GM18502 (cell line): ENCODE results near the gene STIMATE.

Experiments used
- ATAC-seq: cut with Tn5 transposase; IDR thresholded peaks from one replicate; pipeline ENCODE4 v1.9.1; 2021; ENCODE audit warnings: mild to moderate bottlenecking; ENCODE audit not compliant: unreplicated experiment, poor library complexity

The STIMATE gene

GRCh38 chr3:52872245-52872644 lies 25.1 kb downstream of the STIMATE start:
- ATAC-seq: no peak

- ATAC-seq: no peak
Measured at GRCh38 chr3:52871761-52872160, 25.6 kb downstream of the STIMATE start.

DNA sequence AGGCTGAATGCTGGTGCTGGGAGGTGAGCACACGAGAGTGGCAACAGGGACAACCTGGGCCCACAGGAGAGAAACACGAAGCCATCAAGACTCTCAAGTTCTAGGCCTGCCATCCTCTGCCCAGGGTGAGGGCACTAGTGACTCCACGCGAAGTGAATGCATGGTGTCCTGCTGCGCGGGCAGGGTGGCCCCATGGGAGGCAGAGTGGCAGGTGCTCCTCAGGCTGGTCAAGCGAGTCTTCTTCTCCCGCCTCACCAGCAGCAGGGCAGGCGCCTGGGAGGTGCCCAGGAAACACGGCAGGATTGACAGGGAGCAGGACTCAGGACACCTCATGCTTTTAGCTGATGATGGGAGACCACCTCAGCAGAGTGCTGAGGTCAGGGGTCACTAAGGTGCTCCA lies 26.9 kb downstream of the STIMATE start:
- no peak for ATAC-seq

DNA sequence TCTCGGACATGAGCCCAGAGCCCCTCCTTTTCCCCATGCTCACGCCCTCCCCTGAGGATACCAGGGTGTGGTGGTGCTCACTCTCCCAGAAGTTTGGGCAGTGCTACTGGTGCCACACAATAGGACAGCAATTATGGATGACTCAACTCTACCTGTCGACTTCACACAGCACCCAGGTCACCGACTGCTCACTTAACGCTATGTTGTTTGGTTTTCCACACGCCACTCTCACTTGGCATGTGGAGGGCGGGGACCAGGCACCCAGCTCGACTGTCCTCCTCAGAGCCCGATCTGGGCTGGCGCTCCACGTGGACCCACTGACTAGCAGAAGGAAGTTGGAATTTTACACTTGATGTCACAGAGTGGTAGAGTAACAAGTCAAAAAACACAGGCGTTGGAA lies 30.9 kb downstream of the STIMATE start:
- no peak for ATAC-seq

GRCh38 chr3:52865994-52866393 lies 31.4 kb downstream of the STIMATE start:
- no peak for ATAC-seq

DNA sequence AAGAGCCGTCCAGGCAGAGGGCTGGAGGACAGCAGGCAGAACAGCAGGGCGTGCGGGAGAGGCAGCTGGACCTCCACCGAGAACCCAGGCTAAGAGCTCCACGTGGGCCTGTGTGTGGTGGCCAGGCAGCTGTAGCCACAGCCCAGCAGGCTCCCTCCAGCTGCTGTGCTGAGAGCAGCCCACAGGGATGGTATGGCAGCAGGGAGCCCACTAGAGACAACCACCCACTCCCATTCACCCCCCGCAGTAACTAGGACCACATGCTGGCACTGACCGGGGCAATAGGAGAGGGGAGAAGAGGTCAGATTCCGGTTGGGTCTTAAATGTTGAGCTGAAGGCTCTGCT lies 37.0 kb downstream of the STIMATE start:
- ATAC-seq: no peak

- no peak for ATAC-seq
Measured at GRCh38 chr3:52859686-52860423, 37.5 kb downstream of the STIMATE start.

DNA sequence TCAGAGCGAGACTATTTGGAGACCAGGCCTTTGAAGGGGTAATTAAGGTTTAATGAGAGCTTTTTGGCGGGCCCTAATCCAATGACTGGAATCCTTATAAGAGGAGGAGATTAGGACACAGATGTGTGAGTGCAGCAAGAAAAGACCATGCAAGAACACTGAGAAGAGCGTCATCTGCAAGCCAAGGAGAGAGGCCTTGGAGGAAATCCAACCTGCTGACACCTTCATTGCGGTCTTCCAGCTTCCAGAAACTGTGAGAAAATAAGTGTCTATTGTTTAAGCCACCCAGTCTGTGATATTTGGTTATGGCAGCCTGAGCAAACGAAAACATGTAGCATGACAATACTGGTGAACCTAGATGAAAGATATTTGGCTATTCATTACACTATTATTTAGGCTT lies 39.5 kb downstream of the STIMATE start:
- ATAC-seq: no peak

DNA sequence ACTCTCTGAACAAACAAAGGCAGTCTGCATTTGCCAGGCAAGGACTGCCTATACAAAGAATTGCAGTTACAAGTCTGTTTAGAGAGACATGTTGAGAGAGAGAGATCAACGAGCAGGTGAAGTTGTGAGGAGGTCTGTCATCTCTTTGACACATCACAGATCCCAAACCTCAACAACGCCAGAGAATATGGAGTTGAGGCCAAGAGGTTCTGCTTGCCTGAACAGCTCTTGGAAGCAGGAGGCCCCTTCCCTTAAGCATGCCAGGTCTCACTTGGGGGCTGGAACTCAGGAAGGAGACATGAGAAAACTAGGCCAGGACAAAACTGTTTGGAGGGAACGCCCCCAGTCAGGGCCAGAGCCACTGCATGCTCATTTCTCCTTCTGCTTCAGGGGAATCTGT lies 40.2 kb downstream of the STIMATE start:
- no peak for ATAC-seq

GRCh38 chr3:52856666-52857065 lies 40.7 kb downstream of the STIMATE start:
- ATAC-seq: no peak

- no peak for ATAC-seq
Measured at GRCh38 chr3:52854013-52854412, 43.3 kb downstream of the STIMATE start.

- no peak for ATAC-seq
Measured at GRCh38 chr3:52852419-52852818, 44.9 kb downstream of the STIMATE start.

GRCh38 chr3:52851348-52851747 lies 46.0 kb downstream of the STIMATE start:
- no peak for ATAC-seq

- no peak for ATAC-seq
Measured at GRCh38 chr3:52849656-52850055, 47.7 kb downstream of the STIMATE start.

GRCh38 chr3:52848617-52849016 lies 48.7 kb downstream of the STIMATE start:
- ATAC-seq: no peak

GRCh38 chr3:52847726-52848125 lies 49.6 kb downstream of the STIMATE start:
- no peak for ATAC-seq

DNA sequence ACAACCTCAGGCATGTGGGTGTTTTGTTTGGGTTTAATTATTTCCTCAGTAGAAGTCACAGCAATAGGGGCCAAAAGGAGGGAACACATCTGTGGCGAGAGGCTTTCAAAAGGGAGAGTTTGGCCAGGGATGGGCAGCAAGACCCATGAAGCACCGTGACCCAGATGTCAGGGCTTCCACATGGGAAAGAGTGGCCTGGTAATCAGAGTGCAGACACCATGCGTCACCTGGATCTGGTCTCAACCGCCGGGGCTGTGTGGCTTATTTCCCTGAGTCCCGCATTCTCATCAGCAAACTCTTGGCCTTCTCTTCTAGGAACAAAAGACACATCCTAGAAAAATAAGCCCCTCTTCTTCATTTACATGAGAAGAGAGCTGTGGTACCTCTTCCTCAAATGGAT lies 50.1 kb downstream of the STIMATE start:
- ATAC-seq: no peak

- no peak for ATAC-seq
Measured at GRCh38 chr3:52846432-52846965, 50.8 kb downstream of the STIMATE start.

- no peak for ATAC-seq
Measured at GRCh38 chr3:52845691-52846431, 51.5 kb downstream of the STIMATE start.

DNA sequence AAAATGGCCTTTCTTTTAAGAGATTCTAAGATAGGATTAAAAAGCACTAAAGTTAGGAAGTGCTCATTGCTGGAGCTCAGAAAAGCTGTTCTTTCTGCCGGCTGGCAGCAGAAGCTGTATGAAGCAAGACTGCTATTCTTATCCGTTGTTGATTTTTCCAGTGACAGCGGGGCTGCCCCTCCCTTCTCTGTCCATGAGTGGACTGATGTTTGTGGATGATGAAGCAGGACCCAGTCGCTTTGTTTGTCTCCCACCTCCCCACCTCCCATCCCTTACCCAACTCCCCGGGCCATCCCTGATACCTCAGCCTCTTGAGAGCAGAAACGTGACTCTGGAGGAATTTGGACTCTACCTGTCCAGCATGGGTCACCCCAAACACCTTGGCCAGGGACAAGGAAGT lies 52.2 kb downstream of the STIMATE start:
- ATAC-seq: no peak

DNA sequence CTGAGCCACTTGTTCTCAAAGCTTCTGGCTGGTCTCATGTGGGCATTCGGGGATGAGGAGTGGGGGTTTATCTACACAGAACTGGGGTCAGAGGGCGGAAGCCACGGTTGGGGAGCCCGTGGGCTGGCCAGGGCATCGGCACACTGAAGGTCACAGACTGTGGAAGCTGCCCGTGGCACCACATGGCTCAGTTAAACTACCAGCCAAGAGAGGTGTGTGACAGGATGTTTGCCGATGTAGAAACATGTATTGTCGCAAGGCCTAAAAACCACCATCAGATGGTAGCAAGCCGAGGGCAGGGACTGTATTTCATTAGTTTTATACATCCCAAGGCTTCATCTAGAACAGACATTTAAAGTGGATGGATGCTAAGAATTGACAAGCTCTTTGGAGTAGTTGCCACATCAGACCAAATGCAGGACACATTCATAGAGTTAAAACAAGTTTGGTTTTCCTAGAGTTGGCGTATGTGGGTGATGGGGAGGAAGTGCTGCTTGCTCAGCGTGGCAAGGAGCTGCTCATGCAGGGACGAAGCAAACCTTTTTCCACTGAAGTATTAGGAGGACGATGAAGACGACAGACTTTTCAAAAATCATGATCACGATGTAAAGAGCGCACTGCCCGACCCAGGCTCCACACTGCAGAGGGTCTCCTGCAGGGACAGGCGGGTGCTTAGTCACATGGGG lies 52.9 kb downstream of the STIMATE start:
- ATAC-seq: no peak
